GM23338 (cell line): ENCODE results near the gene YBEY. TPM values are rescaled to one million over a fixed set of nuclear protein-coding genes. Genes with fewer than 3 reads are reported as not detected.

ENCODE experiments used
- ATAC-seq: fragments of 200-7000 bp; cut with Tn5 transposase; 3 replicates; pipeline ENCODE4 v1.9.1; 2020
- DNase-seq: peaks from one replicate; pipeline ENCODE4 v3.0.0-alpha.2; 2015; ENCODE audit warnings: low spot score
- H2AFZ ChIP-seq: fragments of 200-600 bp; sonication (generic); 2 replicates; pipeline ENCODE4 v1.8.0; 2016; ENCODE audit warnings: antibody characterized with exemption, mild to moderate bottlenecking, moderate library complexity
- H3F3A ChIP-seq: fragments of 200-600 bp; sonication (generic); replicated peaks from 2 replicates; pipeline ENCODE4 v1.8.0; 2017; ENCODE audit warnings: antibody characterized with exemption, mixed run types, low read depth
- H3K27ac ChIP-seq: fragments of 200-600 bp; sonication (generic); 2 replicates; pipeline ENCODE4 v1.6.1; 2016; ENCODE audit warnings: low read depth
- H3K27me3 ChIP-seq: fragments of 200-600 bp; sonication (generic); 2 replicates; pipeline ENCODE4 v1.8.0; 2016; ENCODE audit warnings: mild to moderate bottlenecking, mixed run types, moderate library complexity; ENCODE audit not compliant: insufficient read depth
- H3K36me3 ChIP-seq: fragments of 200-600 bp; sonication (generic); 2 replicates; pipeline ENCODE4 v1.8.0; 2016; ENCODE audit warnings: mild to moderate bottlenecking; ENCODE audit not compliant: insufficient read depth
- H3K4me1 ChIP-seq: fragments of 200-600 bp; sonication (generic); 2 replicates; pipeline ENCODE4 v1.8.0; 2016; ENCODE audit warnings: mild to moderate bottlenecking, moderate library complexity; ENCODE audit not compliant: insufficient read depth
- H3K4me2 ChIP-seq: fragments of 200-600 bp; sonication (generic); 2 replicates; pipeline ENCODE4 v1.7.1; 2017; ENCODE audit warnings: mixed run types
- H3K4me3 ChIP-seq: fragments of 200-600 bp; sonication (generic); 2 replicates; pipeline ENCODE4 v1.6.1; 2016; ENCODE audit warnings: mixed run types
- H3K79me2 ChIP-seq: fragments of 200-600 bp; sonication (generic); replicated peaks from 2 replicates; pipeline ENCODE4 v1.8.0; 2017; ENCODE audit warnings: mild to moderate bottlenecking; ENCODE audit not compliant: insufficient read depth
- H3K9me2 ChIP-seq: fragments of 200-600 bp; sonication (generic); 2 replicates; pipeline ENCODE4 v1.8.0; 2017; ENCODE audit not compliant: insufficient read depth
- H4K20me1 ChIP-seq: fragments of 200-600 bp; sonication (generic); replicated peaks from 2 replicates; pipeline ENCODE4 v1.8.0; 2017; ENCODE audit warnings: mild to moderate bottlenecking; ENCODE audit not compliant: insufficient read depth
- H3K27ac Mint-ChIP-seq: 2 replicates; pipeline ENCODE4 v1.8.0; 2020; ENCODE audit warnings: inconsistent platforms, mild to moderate bottlenecking, moderate library complexity, mixed read lengths
- H3K27me3 Mint-ChIP-seq: 3 replicates; pipeline ENCODE4 v1.8.0; 2022; ENCODE audit warnings: low read depth, mild to moderate bottlenecking, moderate library complexity, mixed read lengths, inconsistent platforms; ENCODE audit not compliant: insufficient read depth, poor library complexity
- H3K36me3 Mint-ChIP-seq: 3 replicates; pipeline ENCODE4 v1.8.0; 2021; ENCODE audit warnings: low read depth, mild to moderate bottlenecking, inconsistent platforms, moderate library complexity, mixed read lengths
- H3K4me1 Mint-ChIP-seq: 3 replicates; pipeline ENCODE4 v1.8.0; 2020; ENCODE audit warnings: mild to moderate bottlenecking, inconsistent platforms, mixed read lengths
- H3K4me3 Mint-ChIP-seq: 3 replicates; pipeline ENCODE4 v1.8.0; 2021; ENCODE audit warnings: moderate library complexity, mild to moderate bottlenecking, inconsistent platforms, mixed read lengths
- H3K9me3 Mint-ChIP-seq: 3 replicates; pipeline ENCODE4 v1.8.0; 2020; ENCODE audit warnings: moderate library complexity, mild to moderate bottlenecking, inconsistent platforms, mixed read lengths
- CREB1 ChIP-seq: fragments of 250-450 bp; sonication (Bioruptor Pico); IDR thresholded peaks from 2 replicates; pipeline ENCODE4 v1.5.0; 2020; ENCODE audit warnings: low read depth, mild to moderate bottlenecking, moderate library complexity
- EZH2 ChIP-seq: fragments of 200-600 bp; sonication (generic); IDR thresholded peaks from one replicate; pipeline ENCODE4 v1.8.0; 2017; ENCODE audit warnings: antibody characterized with exemption, mild to moderate bottlenecking, low read depth; ENCODE audit not compliant: unreplicated experiment
- EZH2phosphoT487 ChIP-seq: fragments of 200-600 bp; sonication (generic); IDR thresholded peaks from one replicate; pipeline ENCODE4 v1.8.1; 2018; ENCODE audit warnings: antibody characterized with exemption; ENCODE audit not compliant: unreplicated experiment
- JUNB ChIP-seq: IDR thresholded peaks from one replicate; pipeline ENCODE4 v1.6.1; 2016; ENCODE audit warnings: antibody characterized with exemption; ENCODE audit not compliant: unreplicated experiment
- NANOG ChIP-seq: IDR thresholded peaks from 2 replicates; pipeline ENCODE4 v1.6.1; 2016; ENCODE audit warnings: antibody characterized with exemption, borderline replicate concordance
- STAT1 ChIP-seq: IDR thresholded peaks from one replicate; pipeline ENCODE4 v1.6.1; 2016; ENCODE audit warnings: antibody characterized with exemption; ENCODE audit not compliant: unreplicated experiment
- ZNF114 ChIP-seq: fragments of 250-450 bp; sonication (Bioruptor Pico); IDR thresholded peaks from 2 replicates; pipeline ENCODE4 v1.5.0; 2020; ENCODE audit warnings: mild to moderate bottlenecking, moderate library complexity
- ZNF331 ChIP-seq: fragments of 250-450 bp; sonication (Bioruptor Pico); IDR thresholded peaks from 2 replicates; pipeline ENCODE4 v1.5.0; 2020; ENCODE audit warnings: low read depth, mild to moderate bottlenecking, moderate library complexity
- polyA plus RNA-seq: library from polyadenylated mRNA; unstranded; fragments of >200 nt; fragmentation: Nextera tagmentation; extraction: Ambion mirVana; gene quantifications from 2 replicates; pipeline ENCODE4 v1.2.1, GENCODE V29; 2016
- total RNA-seq: library from RNA; depleted of rRNA; stranded (reverse); fragments of >200 nt; shearing (Covaris generic); gene quantifications from 2 replicates; pipeline ENCODE4 v1.2.3, GENCODE V29; 2014
- TF ChIP-seq, protein P1 (sequence below): IDR thresholded peaks from 2 replicates; pipeline ENCODE4 v1.6.1; 2016; ENCODE audit warnings: antibody characterized with exemption
- TF ChIP-seq, protein P2 (sequence below), 2 experiments: fragments of 200-600 bp in 1 of 2; sonication (generic) in 1 of 2; conservative IDR thresholded peaks; 2 replicates each; pipeline versions ENCODE4 v1.5.1 to v1.6.1; 2016 to 2017; ENCODE audit warnings: antibody characterized with exemption in 2 of 2, low read depth in 2 of 2, mild to moderate bottlenecking in 2 of 2, moderate library complexity in 1 of 2
- TF ChIP-seq, protein P3 (sequence below): IDR thresholded peaks from one replicate; pipeline ENCODE4 v1.6.1; 2018; ENCODE audit warnings: antibody characterized with exemption; ENCODE audit not compliant: unreplicated experiment

The YBEY gene
- total and polyA plus RNA-seq, 2 experiments from 2014 or later, result 28.1 to 31.8 TPM

DNA sequence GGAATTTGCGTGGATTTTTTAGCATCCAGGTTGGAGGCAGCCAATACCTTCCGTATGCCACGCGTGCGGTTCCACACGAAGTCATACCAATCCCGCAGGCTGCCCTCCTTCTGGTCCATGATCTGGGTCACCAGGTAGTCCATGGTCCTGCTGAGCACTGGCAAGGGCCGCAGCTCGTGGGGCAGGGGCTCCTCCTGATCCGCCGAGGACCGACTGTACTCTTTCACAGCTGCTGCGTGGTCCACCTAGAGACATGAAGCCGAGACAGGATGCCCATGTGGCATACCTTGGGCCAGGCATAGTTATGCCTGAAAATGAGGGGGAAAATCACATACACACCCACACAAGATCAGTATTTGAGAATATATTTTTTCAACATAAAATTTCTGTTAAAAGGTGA lies 12.8 kb upstream of the YBEY start:
- Mint-ChIP-seq H3K4me1 (no peaks in the 10 kb centered on the region; the same call in 2 of the 3 replicates), H3K36me3 (peaks cover 72% of the 10 kb centered on the region), H3K27ac (no peak overlapping the region), H3K9me3 (no peaks in the 10 kb centered on the region), H3K4me3 (no peak overlapping the region), H3K27me3 (peaks cover 5% of the 10 kb centered on the region)
- H2AFZ ChIP-seq, result no peak overlapping the region
- H4K20me1 ChIP-seq, result peaks cover 18% of the 10 kb centered on the region
- ATAC-seq, result no peak
- no peak overlapping the region for H3K27ac ChIP-seq
- TF ChIP-seq ZNF331 (CRISPR knock-in tag), result no peak
- no peak for TF ChIP-seq STAT1
- no peak for TF ChIP-seq ZNF114 (CRISPR knock-in tag)
- TF ChIP-seq JUNB, result no peak
- TF ChIP-seq, protein P1, sequence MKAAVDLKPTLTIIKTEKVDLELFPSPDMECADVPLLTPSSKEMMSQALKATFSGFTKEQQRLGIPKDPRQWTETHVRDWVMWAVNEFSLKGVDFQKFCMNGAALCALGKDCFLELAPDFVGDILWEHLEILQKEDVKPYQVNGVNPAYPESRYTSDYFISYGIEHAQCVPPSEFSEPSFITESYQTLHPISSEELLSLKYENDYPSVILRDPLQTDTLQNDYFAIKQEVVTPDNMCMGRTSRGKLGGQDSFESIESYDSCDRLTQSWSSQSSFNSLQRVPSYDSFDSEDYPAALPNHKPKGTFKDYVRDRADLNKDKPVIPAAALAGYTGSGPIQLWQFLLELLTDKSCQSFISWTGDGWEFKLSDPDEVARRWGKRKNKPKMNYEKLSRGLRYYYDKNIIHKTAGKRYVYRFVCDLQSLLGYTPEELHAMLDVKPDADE, result no peak
- TF ChIP-seq NANOG, result no peak
- no peaks in the 10 kb centered on the region for H3K9me2 ChIP-seq
- no peak overlapping the region for H3K4me2 ChIP-seq
- H3K36me3 ChIP-seq, result peaks cover 69% of the 10 kb centered on the region
- H3K27me3 ChIP-seq, result no peaks in the 10 kb centered on the region
- no peak for DNase-seq
- H3F3A ChIP-seq, result no peaks in the 10 kb centered on the region
- no peak overlapping the region for H3K4me3 ChIP-seq
- no peaks in the 10 kb centered on the region for H3K79me2 ChIP-seq
- no peaks in the 10 kb centered on the region for H3K4me1 ChIP-seq

DNA sequence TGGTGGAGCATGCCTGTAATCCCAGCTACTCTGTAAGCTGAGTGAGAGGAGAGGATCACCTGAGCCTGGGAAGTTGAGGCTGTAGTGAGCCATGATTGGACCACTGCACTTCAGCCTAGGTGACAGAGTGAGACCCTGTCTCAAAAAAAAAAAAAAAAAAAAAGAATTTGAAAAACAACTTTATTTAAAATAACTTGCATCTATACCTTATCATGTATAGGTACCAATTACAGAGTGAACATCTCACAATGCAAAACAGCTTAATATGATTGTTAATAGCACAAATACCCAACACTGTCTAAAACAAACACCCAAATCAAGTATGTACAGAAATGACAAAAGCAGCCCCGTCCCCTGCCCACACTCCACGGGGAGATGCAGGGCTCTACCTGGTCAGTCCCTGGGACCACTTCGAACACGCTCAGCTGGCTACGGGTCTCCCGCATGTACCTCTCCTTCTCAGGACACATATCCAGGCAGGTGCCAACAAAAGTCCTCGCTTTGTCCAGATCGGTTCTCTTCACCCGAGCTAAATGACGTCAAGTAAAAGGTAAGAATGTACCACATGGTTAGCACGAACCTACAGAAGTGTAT lies 11.2 kb upstream of the YBEY start:
- no peaks in the 10 kb centered on the region; the same call in 2 of the 3 replicates for H3K4me1 Mint-ChIP-seq
- Histone ChIP-seq H3K79me2 (no peaks in the 10 kb centered on the region; the same call in 1 of the 2 replicates), H4K20me1 (peaks cover 20% of the 10 kb centered on the region), H3K27ac (no peak overlapping the region), H3F3A (no peaks in the 10 kb centered on the region), H3K4me3 (no peak overlapping the region), H3K4me1 (no peaks in the 10 kb centered on the region), H3K9me2 (no peaks in the 10 kb centered on the region), H3K36me3 (peaks cover 73% of the 10 kb centered on the region), H3K27me3 (no peaks in the 10 kb centered on the region), H2AFZ (no peak overlapping the region), H3K4me2 (no peak overlapping the region)
- H3K27me3 Mint-ChIP-seq, result peaks cover 2% of the 10 kb centered on the region
- ATAC-seq (no peak), DNase-seq (no peak)
- TF ChIP-seq, protein P1, result no peak
- TF ChIP-seq ZNF331 (CRISPR knock-in tag) (no peak), EZH2 (no peak), CREB1 (CRISPR knock-in tag) (no peak), EZH2phosphoT487 (no peak), STAT1 (no peak)
- TF ChIP-seq, protein P2, sequence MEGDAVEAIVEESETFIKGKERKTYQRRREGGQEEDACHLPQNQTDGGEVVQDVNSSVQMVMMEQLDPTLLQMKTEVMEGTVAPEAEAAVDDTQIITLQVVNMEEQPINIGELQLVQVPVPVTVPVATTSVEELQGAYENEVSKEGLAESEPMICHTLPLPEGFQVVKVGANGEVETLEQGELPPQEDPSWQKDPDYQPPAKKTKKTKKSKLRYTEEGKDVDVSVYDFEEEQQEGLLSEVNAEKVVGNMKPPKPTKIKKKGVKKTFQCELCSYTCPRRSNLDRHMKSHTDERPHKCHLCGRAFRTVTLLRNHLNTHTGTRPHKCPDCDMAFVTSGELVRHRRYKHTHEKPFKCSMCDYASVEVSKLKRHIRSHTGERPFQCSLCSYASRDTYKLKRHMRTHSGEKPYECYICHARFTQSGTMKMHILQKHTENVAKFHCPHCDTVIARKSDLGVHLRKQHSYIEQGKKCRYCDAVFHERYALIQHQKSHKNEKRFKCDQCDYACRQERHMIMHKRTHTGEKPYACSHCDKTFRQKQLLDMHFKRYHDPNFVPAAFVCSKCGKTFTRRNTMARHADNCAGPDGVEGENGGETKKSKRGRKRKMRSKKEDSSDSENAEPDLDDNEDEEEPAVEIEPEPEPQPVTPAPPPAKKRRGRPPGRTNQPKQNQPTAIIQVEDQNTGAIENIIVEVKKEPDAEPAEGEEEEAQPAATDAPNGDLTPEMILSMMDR (conservative IDR thresholded peaks at IDR 0.05; ENCODE audit: low read depth in 2 of 2), result no peak
- TF ChIP-seq, protein P3, sequence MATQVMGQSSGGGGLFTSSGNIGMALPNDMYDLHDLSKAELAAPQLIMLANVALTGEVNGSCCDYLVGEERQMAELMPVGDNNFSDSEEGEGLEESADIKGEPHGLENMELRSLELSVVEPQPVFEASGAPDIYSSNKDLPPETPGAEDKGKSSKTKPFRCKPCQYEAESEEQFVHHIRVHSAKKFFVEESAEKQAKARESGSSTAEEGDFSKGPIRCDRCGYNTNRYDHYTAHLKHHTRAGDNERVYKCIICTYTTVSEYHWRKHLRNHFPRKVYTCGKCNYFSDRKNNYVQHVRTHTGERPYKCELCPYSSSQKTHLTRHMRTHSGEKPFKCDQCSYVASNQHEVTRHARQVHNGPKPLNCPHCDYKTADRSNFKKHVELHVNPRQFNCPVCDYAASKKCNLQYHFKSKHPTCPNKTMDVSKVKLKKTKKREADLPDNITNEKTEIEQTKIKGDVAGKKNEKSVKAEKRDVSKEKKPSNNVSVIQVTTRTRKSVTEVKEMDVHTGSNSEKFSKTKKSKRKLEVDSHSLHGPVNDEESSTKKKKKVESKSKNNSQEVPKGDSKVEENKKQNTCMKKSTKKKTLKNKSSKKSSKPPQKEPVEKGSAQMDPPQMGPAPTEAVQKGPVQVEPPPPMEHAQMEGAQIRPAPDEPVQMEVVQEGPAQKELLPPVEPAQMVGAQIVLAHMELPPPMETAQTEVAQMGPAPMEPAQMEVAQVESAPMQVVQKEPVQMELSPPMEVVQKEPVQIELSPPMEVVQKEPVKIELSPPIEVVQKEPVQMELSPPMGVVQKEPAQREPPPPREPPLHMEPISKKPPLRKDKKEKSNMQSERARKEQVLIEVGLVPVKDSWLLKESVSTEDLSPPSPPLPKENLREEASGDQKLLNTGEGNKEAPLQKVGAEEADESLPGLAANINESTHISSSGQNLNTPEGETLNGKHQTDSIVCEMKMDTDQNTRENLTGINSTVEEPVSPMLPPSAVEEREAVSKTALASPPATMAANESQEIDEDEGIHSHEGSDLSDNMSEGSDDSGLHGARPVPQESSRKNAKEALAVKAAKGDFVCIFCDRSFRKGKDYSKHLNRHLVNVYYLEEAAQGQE, result no peak
- H3K4me3 Mint-ChIP-seq, result no peak overlapping the region
- H3K9me3 Mint-ChIP-seq, result no peaks in the 10 kb centered on the region
- H3K36me3 Mint-ChIP-seq, result peaks cover 72% of the 10 kb centered on the region
- no peak overlapping the region for H3K27ac Mint-ChIP-seq
